H1 (cell line): ENCODE data around the gene SCN8A. TPM values are rescaled to one million over a fixed set of nuclear protein-coding genes. Genes with fewer than 3 reads are reported as not detected.

Source experiments
- ASH2L ChIP-seq: fragments of 200-600, 300-600 bp; sonication (generic); IDR thresholded peaks from one replicate; pipeline ENCODE4 v1.7.1; 2017; ENCODE audit warnings: low read length
- GABPA ChIP-seq: IDR thresholded peaks from 2 replicates; pipeline ENCODE4 v1.6.1; 2011; ENCODE audit warnings: mild to moderate bottlenecking, low read length, moderate library complexity, borderline replicate concordance; ENCODE audit not compliant: insufficient read depth
- KDM4A ChIP-seq: IDR thresholded peaks from one replicate; pipeline ENCODE4 v1.7.1; 2012; ENCODE audit warnings: low read depth, mild to moderate bottlenecking, moderate library complexity, low read length, inconsistent platforms; ENCODE audit not compliant: severe bottlenecking
- POLR2A ChIP-seq, 2 experiments: IDR thresholded peaks; 1 replicate in 1 of 2; 2 replicates in 1 of 2; pipeline ENCODE4 v1.6.1; 2011; ENCODE audit warnings: low read depth in 2 of 2, low read length in 2 of 2, mild to moderate bottlenecking in 2 of 2; ENCODE audit errors: control extremely low read depth in 1 of 2
- SAP30 ChIP-seq: fragments of 300-600 bp; sonication (generic); IDR thresholded peaks from 2 replicates; pipeline ENCODE4 v1.7.1; 2012; ENCODE audit warnings: low read length, moderate library complexity, mild to moderate bottlenecking, inconsistent platforms; ENCODE audit not compliant: insufficient read depth, insufficient replicate concordance
- SIN3A ChIP-seq, 2 experiments: IDR thresholded peaks in 1 of 2; conservative IDR thresholded peaks in 1 of 2; 2 replicates each; pipeline ENCODE4 v1.6.1; 2011 to 2012; ENCODE audit warnings: low read length in 2 of 2, improper control_type of control experiment in 1 of 2, low read depth in 1 of 2, mild to moderate bottlenecking in 1 of 2
- YY1 ChIP-seq: IDR thresholded peaks from 2 replicates; pipeline ENCODE4 v1.6.1; 2011; ENCODE audit warnings: low read depth, mild to moderate bottlenecking, low read length
- polyA plus RNA-seq, 7 experiments: library from polyadenylated mRNA; depleted of rRNA in 3 of 7; stranded (reverse) in 5 of 7; unstranded in 2 of 7; fragments of >200 nt in 5 of 7; fragments of 200-250 nt in 2 of 7; gene quantifications; 1 replicate in 5 of 7; 2 replicates in 1 of 7; 4 replicates in 1 of 7; pipeline versions ENCODE4 v1.2.1 to v1.2.3, GENCODE V29; 2011 to 2013; ENCODE audit warnings: missing spikeins in 2 of 7, mixed read lengths in 2 of 7
- total RNA-seq: library from RNA; stranded (reverse); fragmentation: NEBNext Ultra II Directional; extraction: Animal tissue kit (Norgen Biotek cat#: 25700); gene quantifications from 2 replicates; pipeline ENCODE4 v1.2.1, GENCODE V29; 2021

Gene SCN8A
- total and polyA plus RNA-seq, 2 of the 8 experiments (the other 6 are each of a cell fraction or from before 2014, with no cell fraction given), result 6.3 to 10.7 TPM

DNA sequence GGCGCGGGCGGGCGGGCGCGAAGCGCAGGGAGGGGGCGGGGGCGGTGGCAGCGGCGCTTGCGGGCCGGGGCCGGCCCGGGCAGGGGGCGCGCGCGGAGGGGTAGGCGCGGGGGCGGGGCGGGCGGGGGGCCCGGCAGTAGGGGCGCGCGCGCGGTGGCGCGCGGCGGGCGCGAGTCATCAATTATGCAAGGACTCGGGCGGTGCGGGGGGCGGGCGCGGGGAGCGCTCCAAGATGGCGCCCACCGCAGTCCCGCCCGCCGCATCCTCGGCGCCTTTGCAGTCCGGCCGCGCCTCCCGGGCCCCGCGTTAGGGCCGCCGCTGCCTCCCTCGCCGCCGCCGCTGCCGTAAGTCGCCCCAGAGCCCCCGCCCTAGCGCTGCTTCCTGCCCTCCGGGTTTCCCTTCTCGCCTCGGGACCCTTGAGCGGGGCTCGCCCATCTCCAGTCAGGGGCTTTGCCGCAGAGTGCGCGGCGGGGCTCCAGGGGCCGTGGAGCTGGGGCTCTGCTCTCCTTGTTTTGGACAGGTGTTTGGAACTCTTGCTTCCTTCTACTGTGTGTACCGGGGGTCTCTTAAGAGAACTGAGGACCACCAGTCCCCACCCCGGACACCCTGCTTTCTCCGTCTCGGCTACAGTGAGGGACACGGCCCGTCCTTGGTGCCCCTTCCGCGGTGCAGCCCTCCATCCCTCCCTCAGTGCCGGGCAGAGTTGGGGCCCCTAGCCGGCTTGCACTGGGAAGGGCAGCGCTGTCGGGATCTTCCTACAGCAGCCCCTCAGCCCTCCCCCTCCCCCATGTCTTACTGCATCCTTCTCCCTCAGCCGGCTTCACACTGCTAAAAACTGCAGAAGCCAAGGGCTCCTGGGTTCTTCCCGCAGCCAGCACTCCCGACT is at the start of gene SCN8A (continued):
- TF ChIP-seq SAP30 (peak; percentile 41), GABPA (no peak), ASH2L (peak; percentile 73), YY1 (peak; percentile 90), KDM4A (peak; percentile 88), SIN3A (conservative IDR thresholded peaks at IDR 0.05 in 1 of 2, IDR thresholded peaks at IDR 0.05 in 1 of 2; ENCODE audit: low read depth in 1 of 2, low read length in 2 of 2) (0 out of 4 replicates have a peak, but pooled peaks have one; percentile 13 to 38), POLR2A (IDR thresholded peaks at IDR 0.05; ENCODE audit: control extremely low read depth in 1 of 2, low read depth in 2 of 2, low read length in 2 of 2) (peak in 1 of 2 experiments; percentile 52; a peak in 1 of 3 replicates)
